SJCRH30 (cell line): ENCODE results near the gene NCK2. TPM values are rescaled to one million over a fixed set of nuclear protein-coding genes. Genes with fewer than 3 reads are reported as not detected.
"Not testable (repeated sequence)": the region's sequence is repeated elsewhere in the genome, so short reads cannot be mapped to it uniquely, and the experiment has no call there.

ENCODE experiments used
- DNase-seq, 2 experiments: peaks; one replicate each; pipeline ENCODE4 v3.0.0-alpha.2; 2015 to 2020
- H3K27ac ChIP-seq: fragments of 250-450 bp; sonication (Bioruptor Pico); 2 replicates; pipeline ENCODE4 v1.5.1; 2020; ENCODE audit warnings: mild to moderate bottlenecking, moderate library complexity
- H3K27me3 ChIP-seq: fragments of 250-450 bp; sonication (Bioruptor Pico); 2 replicates; pipeline ENCODE4 v1.5.1; 2020; ENCODE audit warnings: mild to moderate bottlenecking, moderate library complexity
- H3K36me3 ChIP-seq: fragments of 250-450 bp; sonication (Bioruptor Pico); 2 replicates; pipeline ENCODE4 v1.5.1; 2020; ENCODE audit warnings: mild to moderate bottlenecking, moderate library complexity
- H3K4me1 ChIP-seq: fragments of 250-450 bp; sonication (Bioruptor Pico); 2 replicates; pipeline ENCODE4 v1.5.1; 2020; ENCODE audit warnings: mild to moderate bottlenecking, moderate library complexity
- H3K4me3 ChIP-seq: fragments of 250-450 bp; sonication (Bioruptor Pico); 2 replicates; pipeline ENCODE4 v1.5.1; 2020; ENCODE audit warnings: mild to moderate bottlenecking, moderate library complexity
- H3K9me3 ChIP-seq: fragments of 250-450 bp; sonication (Bioruptor Pico); replicated peaks from 2 replicates; pipeline ENCODE4 v1.5.1; 2020; ENCODE audit warnings: mild to moderate bottlenecking, moderate library complexity
- total RNA-seq: library from RNA; depleted of rRNA; stranded (reverse); fragments of >200 nt; shearing (Covaris generic); gene quantifications from 2 replicates; pipeline ENCODE4 v1.2.3, GENCODE V29; 2014

Gene NCK2
- total RNA-seq, 1 experiment from 2014 or later: 51.9 TPM

DNA sequence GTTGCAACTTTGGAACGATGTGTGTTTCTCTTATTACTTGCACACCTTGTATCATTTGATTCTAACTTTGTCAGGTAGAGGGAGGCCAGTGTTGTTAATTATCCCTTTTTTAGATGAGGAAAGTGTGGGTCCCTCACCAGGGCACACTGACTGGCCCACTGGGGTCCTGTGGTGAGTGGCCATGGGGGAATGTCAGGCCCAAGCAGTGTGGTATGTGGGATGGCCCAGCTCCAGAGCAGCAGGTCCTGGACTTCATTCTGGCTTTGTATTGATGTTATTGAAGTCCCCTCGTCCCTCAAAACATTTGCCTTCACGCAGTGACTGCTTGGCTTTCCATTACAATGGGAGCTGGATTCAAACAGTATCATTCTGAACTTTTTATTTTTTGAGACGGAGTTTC is 11.7 kb downstream of the NCK2 start:
- Histone ChIP-seq H3K27ac (no peak overlapping the region), H3K9me3 (no peaks in the 10 kb centered on the region; the same call in 1 of the 2 replicates), H3K4me1 (no peaks in the 10 kb centered on the region), H3K36me3 (peaks cover 10% of the 10 kb centered on the region), H3K4me3 (no peak overlapping the region), H3K27me3 (no peaks in the 10 kb centered on the region)
- no peak for DNase-seq

DNA sequence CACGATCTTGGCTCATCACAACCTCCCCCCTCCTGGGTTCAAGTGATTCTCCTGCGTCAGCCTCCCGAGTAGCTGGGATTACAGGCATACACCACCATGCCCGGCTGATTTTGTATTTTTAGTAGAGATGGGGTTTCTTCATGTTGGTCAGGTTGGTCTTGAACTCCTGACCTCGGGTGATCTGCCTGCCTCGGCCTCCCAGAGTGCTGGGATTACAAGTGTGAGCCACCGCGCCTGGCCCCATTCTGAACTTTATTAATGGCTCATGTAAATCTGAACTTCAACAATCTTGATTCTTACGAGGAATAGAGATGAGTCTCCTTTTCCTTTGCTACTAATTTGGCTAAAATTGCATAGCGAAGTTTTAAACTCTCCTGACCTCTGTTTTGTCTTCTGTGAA is 12.2 kb downstream of the NCK2 start:
- H3K4me1 ChIP-seq, DNase-seq, H3K9me3 ChIP-seq, H3K27ac ChIP-seq, H3K27me3 ChIP-seq, H3K36me3 ChIP-seq, H3K4me3 ChIP-seq: not testable (repeated sequence)

DNA sequence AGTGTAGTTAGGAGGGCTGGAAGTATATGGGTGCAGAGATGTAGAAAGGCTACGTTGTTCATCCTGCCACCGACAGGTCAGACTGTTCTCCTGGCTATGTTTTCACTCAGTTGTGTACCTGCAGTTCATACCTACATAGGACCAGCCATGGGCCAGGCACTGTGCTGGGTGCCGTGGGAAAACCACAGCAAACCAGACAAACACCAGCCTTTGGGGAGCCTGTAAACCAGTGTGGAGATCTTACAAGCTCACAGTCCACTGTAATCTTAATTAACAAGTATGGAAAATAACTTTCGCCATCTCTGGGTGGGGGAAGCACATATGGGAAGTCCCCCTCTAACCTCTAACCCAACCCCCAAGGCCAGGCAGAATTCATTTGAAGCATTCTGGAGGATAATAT is 12.7 kb downstream of the NCK2 start:
- no peaks in the 10 kb centered on the region for H3K27me3 ChIP-seq
- DNase-seq: no peak
- H3K27ac ChIP-seq: no peak overlapping the region
- no peaks in the 10 kb centered on the region; the same call in 1 of the 2 replicates for H3K9me3 ChIP-seq
- H3K4me1 ChIP-seq: no peaks in the 10 kb centered on the region
- peaks cover 4% of the 10 kb centered on the region for H3K36me3 ChIP-seq
- H3K4me3 ChIP-seq: no peak overlapping the region

DNA sequence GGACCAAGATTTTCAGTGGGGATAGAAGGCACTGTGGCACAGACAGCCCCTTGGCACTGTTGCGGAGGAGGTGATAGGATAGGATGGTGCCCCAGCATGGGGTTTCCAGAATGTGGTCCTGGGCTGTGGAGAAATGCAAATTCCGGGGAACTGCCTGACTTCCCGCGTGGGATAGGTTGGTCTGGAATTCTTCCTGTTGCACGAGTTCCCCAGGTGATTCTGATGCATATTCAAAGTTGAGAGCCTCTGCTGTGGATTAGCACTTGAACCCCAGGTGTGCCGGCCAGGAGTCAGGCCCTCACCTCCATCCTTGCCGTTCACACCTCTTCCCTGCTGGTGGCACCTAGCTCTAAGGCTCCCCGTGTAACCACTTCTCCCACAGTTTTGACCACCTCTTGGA is 15.5 kb downstream of the NCK2 start:
- no peak for DNase-seq
- no peak overlapping the region for H3K4me3 ChIP-seq
- no peaks in the 10 kb centered on the region for H3K4me1 ChIP-seq
- no peaks in the 10 kb centered on the region for H3K27me3 ChIP-seq
- no peaks in the 10 kb centered on the region; the same call in 1 of the 2 replicates for H3K9me3 ChIP-seq
- peaks cover 2% of the 10 kb centered on the region; the same call in 1 of the 2 replicates for H3K36me3 ChIP-seq
- H3K27ac ChIP-seq: no peak overlapping the region

DNA sequence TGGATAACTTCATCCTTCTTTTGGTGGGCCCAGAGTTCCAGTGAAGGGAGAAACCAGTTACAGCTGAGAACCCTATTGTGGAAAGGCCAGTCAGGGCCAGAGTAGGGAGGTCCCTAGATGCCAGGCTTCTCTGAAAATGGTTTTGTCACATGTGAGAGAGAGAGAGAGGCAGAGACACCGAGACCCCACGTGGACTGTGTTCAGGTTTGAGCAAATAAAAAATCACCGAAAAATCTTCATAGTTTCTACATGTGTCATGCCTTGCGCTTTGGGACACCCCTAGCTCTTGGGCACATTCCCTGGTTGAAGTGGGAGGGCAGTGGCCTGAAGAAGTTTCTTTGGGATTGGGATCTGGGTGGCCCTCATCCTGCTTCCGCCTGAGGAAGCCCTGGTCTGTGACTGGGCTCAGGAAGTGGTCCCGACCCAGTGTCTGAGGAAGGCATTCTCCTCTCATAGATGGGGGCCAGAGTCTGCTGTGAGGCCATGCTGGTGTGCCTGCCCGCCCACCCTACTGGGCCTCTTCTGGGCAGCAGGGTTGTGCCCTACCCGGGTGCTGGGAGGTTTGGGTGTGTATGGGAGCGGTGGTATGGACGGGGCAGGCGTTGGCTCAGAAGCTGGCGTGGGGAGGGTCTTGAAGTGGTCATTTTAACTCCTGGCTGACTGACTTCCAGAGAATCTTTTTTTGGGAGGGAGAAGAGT is 16.1 kb downstream of the NCK2 start:
- Histone ChIP-seq H3K4me1 (no peaks in the 10 kb centered on the region), H3K27me3 (no peaks in the 10 kb centered on the region), H3K9me3 (no peaks in the 10 kb centered on the region; the same call in 1 of the 2 replicates), H3K4me3 (no peak overlapping the region), H3K27ac (no peak overlapping the region), H3K36me3 (peaks cover 2% of the 10 kb centered on the region; the same call in 1 of the 2 replicates)
- DNase-seq: no peak

DNA sequence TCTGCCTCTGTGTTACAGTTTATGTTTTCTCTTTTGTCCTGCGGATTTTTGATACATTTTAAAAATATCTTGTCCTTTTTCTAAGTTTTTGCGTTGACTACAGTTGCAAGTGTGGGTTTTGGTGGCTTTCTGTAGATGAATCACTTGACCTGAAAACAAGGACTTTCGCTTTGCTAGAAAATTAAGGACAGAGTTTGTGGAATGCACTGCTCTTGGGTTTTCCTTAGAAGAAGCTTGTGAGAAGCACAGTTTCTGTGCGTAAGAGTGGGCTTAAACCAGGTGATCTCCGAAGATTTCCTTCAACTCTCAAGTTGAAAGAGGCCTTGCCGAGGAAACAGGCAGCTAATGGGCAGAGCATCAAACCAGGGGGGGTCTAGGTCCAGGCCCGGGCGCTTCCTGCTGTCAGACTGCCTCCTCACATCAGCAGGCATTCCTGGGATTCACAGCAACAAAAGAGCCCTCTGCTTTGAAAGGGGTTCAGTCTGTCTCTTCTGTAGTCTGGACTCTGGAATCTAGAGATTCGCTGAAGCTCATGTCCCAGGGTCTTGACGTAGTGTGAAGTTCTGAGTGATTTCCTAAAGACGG is 17.3 kb downstream of the NCK2 start:
- peaks cover 4% of the 10 kb centered on the region; the same call in 1 of the 2 replicates for H3K36me3 ChIP-seq
- no peak for DNase-seq
- no peaks in the 10 kb centered on the region; the same call in 1 of the 2 replicates for H3K9me3 ChIP-seq
- no peak overlapping the region for H3K4me3 ChIP-seq
- H3K4me1 ChIP-seq: no peaks in the 10 kb centered on the region
- no peaks in the 10 kb centered on the region for H3K27me3 ChIP-seq
- H3K27ac ChIP-seq: no peak overlapping the region

DNA sequence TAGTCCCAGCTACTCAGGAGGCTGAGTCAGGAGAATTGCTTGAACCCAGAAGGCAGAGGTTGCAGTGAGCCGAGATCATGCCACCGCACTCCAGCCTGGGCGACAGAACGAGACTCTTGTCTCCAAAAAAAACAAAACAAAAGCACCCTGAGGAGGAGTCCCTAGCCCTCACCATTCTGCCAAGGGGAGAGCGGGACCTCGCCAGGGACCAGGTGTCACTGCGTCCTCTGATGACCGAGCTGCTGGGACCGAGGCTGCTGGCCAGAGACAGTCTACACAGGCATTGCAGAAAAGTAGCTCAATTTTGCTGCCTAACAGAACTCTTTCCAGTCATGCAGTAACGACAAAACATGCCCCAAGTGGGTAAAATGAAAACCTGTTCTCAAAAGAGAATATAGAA is 18.4 kb downstream of the NCK2 start:
- no peak for DNase-seq
- peaks cover 9% of the 10 kb centered on the region; the same call in 1 of the 2 replicates for H3K36me3 ChIP-seq
- H3K4me3 ChIP-seq: no peak overlapping the region
- H3K4me1 ChIP-seq: no peaks in the 10 kb centered on the region
- H3K27ac ChIP-seq: no peak overlapping the region
- H3K27me3 ChIP-seq: no peaks in the 10 kb centered on the region
- H3K9me3 ChIP-seq: no peaks in the 10 kb centered on the region; the same call in 1 of the 2 replicates

DNA sequence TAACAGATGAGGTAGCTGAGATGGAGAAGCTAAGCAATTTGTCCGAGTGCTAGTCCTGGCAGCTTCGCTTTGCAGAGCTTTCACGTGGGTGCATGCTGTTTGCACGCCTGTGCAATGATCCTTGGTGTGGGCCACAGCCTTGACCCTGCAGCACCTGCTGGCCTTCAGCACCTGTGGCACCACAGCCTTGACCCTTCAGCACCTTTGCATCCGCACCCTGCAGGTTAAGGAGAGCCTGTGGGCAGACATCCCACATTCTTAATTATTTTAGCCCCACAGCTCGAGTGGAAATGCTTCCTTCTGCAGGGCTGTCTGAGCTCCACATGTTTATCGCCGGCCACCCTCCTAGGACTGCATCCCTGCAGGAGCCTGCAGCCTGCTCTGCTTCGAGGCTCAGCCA is 19.3 kb downstream of the NCK2 start:
- Histone ChIP-seq H3K4me3 (no peak overlapping the region), H3K27ac (no peak overlapping the region), H3K36me3 (peaks cover 7% of the 10 kb centered on the region; the same call in 1 of the 2 replicates), H3K27me3 (no peaks in the 10 kb centered on the region), H3K4me1 (no peaks in the 10 kb centered on the region), H3K9me3 (no peaks in the 10 kb centered on the region)
- no peak for DNase-seq

DNA sequence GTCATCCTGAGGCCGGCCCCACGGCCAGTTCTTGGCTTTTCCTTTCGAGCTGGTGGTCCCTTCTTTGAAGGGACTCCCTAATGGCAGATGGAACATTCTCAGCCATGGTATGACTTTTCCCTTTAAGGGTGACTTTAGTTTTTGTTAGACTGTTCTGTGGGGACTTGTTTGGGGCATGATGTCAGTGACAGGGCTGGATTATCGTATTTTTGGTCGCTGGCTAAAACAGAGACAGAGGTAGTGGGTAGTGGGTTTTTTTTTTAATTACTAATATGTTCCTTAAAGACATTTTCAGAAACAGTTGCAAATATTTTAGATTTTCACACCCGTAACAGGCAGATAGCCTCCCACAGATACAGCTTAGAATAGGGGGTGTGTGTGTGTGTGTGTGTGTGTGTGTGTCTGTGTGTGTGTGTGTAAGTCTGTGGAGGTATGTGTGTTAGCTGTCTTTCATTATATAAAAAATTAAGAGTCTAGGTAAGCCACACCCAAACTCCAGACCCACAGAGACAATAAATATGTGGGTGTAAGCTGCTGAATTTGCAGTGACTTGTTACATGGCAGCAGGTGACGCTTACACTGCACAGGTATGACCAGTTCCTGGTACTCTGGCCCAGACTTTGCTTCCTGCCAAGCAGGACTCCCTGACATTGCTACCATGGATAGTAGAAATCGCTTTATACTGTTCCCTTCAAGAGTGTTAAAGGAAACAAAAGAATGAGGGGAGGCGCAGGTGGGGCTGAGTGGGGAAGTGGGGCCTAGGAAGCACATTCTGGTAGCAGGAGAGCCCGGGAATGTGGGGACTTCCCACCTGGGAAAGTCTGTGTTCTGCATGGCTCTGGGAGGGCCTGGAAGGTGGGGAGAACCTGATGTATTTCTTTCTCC is 20.9 kb downstream of the NCK2 start:
- Histone ChIP-seq H3K27me3 (no peaks in the 10 kb centered on the region), H3K36me3 (peaks cover 7% of the 10 kb centered on the region; the same call in 1 of the 2 replicates)
- no peak for DNase-seq

DNA sequence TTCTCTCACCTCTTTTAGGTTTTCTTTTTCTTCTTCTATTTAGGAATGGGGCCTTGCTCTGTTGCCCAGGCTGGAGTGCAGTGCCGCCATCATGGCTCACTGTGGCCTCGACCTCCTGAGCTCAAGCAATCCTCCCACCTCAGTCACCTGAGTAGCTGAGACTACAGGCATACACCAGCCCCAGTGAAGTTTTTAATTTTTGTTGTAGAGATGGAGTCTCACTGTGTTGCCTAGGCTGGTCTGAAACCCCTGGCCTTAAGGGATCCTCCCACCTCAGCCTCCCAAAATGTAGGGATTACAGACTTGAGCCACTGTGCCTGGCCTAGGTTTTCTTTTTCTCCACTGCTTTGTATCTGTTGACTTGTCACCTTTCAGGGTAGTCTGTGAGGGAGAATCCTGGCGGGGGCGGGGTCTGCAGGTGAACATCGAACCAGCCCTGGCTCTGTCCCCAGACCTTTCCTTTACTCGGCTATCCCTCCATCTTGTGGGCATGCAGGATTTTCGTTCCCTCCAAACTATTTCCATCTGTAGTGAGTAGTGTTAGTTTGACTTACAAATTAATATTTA is 21.7 kb downstream of the NCK2 start:
- no peak for DNase-seq
- H3K27ac ChIP-seq: no peak overlapping the region
- H3K4me1 ChIP-seq: no peaks in the 10 kb centered on the region
- H3K9me3 ChIP-seq: no peaks in the 10 kb centered on the region
- H3K4me3 ChIP-seq: no peak overlapping the region
- no peaks in the 10 kb centered on the region for H3K27me3 ChIP-seq
- peaks cover 7% of the 10 kb centered on the region; the same call in 1 of the 2 replicates for H3K36me3 ChIP-seq

More for the DNA sequence above, 20.9 kb downstream of the NCK2 start:
- no peak overlapping the region for H3K27ac ChIP-seq
- no peaks in the 10 kb centered on the region for H3K9me3 ChIP-seq
- H3K4me3 ChIP-seq: no peak overlapping the region
- no peaks in the 10 kb centered on the region for H3K4me1 ChIP-seq

DNA sequence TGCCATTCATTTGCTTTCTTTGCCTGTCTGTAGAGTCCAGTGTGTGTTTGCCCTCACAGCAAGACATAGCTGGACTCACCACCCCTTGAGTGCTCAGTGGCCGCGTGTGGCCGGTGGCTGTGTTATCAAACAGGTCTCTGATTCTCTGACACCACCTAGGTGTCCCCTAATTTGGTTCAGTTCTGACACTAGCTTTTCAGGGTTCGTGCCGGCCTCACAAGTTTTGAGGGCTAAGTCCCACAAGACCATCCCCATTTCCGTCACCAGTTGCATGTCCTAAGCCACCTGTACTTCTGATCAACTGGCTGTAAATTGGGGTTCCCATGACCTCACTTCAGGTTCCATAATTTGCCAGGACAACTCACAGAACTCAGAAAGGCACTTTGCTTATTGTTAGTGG is 23.5 kb downstream of the NCK2 start:
- Histone ChIP-seq H3K36me3 (peaks cover 7% of the 10 kb centered on the region; the same call in 1 of the 2 replicates), H3K9me3 (no peaks in the 10 kb centered on the region), H3K27ac (no peak overlapping the region), H3K4me3 (no peak overlapping the region), H3K27me3 (no peaks in the 10 kb centered on the region), H3K4me1 (no peaks in the 10 kb centered on the region)
- no peak for DNase-seq

DNA sequence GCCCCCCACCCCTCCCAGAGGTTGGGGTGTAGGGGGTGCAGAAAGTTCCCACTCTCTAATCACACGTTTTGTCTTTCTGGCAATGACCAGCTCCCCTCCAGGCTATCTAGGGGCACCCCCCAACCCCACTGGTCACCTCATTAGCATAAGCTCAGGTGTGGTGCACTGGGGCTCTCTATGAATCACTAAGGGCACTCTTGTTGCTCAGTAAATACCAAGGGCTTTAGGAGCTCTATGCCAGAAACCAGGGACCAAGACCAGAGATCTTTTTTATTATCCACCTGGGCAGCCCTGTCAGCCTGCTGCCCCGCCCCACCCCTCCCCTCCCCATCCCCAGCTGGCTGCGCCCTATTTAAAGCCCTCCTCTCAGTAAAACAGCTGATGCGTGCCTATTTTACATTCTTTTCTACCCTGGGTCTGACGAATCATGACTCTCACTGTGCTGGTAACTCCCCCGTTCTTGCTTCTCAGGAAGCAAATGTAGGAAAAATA is 24.3 kb downstream of the NCK2 start:
- Histone ChIP-seq H3K36me3 (peaks cover 11% of the 10 kb centered on the region; the same call in 1 of the 2 replicates), H3K27ac (no peak overlapping the region), H3K4me3 (no peak overlapping the region), H3K9me3 (no peaks in the 10 kb centered on the region), H3K27me3 (no peaks in the 10 kb centered on the region), H3K4me1 (no peaks in the 10 kb centered on the region)
- no peak for DNase-seq

DNA sequence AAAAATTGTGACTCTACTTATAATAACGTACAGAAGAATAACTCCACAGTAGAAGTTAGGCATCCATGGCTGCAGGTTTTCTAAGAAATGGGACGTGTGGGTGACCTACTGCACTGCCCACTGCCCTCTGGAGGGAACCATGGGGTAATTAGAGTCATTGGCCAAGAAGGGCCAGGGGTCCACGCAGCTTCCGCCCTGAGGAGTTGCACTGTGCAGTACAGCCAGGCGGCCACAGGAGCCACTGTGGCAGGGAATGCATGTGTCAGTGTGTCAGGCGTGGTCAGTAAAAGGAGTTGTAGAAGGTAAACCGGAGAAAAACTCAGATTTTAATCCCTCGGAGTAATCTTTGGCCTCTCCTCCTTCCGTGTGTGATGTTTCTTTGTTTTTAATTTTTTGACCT is 24.8 kb downstream of the NCK2 start:
- no peak for DNase-seq
- Histone ChIP-seq H3K4me3 (no peak overlapping the region), H3K27ac (no peak overlapping the region)

DNA sequence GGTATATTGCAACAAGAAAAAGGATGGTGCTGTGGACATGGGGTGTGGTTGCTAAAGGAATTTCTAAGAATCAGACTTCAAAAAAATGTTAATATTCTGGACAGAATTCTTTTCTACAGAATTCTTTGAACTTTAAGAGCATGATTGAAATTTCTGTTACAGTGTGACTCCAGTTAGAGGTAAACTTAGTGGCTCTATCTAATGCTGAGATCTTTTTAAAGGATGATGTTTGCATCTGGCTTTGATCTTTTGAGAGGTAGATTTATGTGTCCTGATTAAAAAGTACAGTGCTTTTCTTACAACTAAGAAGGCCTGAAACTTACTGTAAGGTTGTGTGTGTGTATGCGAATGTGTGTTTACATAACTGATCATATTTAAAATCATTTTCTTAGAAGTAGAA is 25.4 kb downstream of the NCK2 start:
- peaks cover 14% of the 10 kb centered on the region; the same call in 1 of the 2 replicates for H3K36me3 ChIP-seq
- H3K4me1 ChIP-seq: no peaks in the 10 kb centered on the region
- H3K4me3 ChIP-seq: no peak overlapping the region
- no peaks in the 10 kb centered on the region for H3K9me3 ChIP-seq
- H3K27me3 ChIP-seq: no peaks in the 10 kb centered on the region
- DNase-seq: no peak
- H3K27ac ChIP-seq: no peak overlapping the region

More for the DNA sequence above, 24.8 kb downstream of the NCK2 start:
- Histone ChIP-seq H3K9me3 (no peaks in the 10 kb centered on the region), H3K27me3 (no peaks in the 10 kb centered on the region), H3K36me3 (peaks cover 14% of the 10 kb centered on the region; the same call in 1 of the 2 replicates), H3K4me1 (no peaks in the 10 kb centered on the region)
